Gastroesophageal sphincter (tissue), 4 donors: ENCODE data around the gene UBE2Z. TPM values are rescaled to one million over a fixed set of nuclear protein-coding genes. Genes with fewer than 3 reads are reported as not detected.

Experiments
- ATAC-seq: fragments of 150-250 bp; one replicate; pipeline ENCODE4 v1.9.1; 2016; ENCODE audit warnings: mild to moderate bottlenecking, moderate library complexity
- H3K27ac ChIP-seq, 4 donors: fragments of 200-600 bp; sonication (generic) in 3 of 4; 1 replicate in 3 of 4; 2 replicates in 1 of 4; pipeline ENCODE4 v1.5.1; 2016 to 2019
- H3K27me3 ChIP-seq: fragments of 200-600 bp; sonication (generic); one replicate; pipeline ENCODE4 v1.5.1; 2019
- H3K36me3 ChIP-seq, 2 donors: fragments of 200-600 bp; sonication (generic); one replicate each; pipeline ENCODE4 v1.5.1; 2019; ENCODE audit warnings: control low read depth in 1 of 2
- H3K4me1 ChIP-seq, 3 donors: fragments of 200-600 bp; sonication (generic); 1 replicate in 2 of 3; 2 replicates in 1 of 3; pipeline ENCODE4 v1.5.1; 2016 to 2019; ENCODE audit warnings: control low read depth in 2 of 3
- H3K4me3 ChIP-seq, 2 donors: fragments of 200-600 bp; sonication (generic); one replicate each; pipeline ENCODE4 v1.5.1; 2019; ENCODE audit warnings: mild to moderate bottlenecking in 1 of 2, moderate library complexity in 1 of 2
- H3K9me3 ChIP-seq, 3 donors: fragments of 200-600 bp; sonication (generic); one replicate each; pipeline ENCODE4 v1.5.1; 2017 to 2019; ENCODE audit warnings: control low read depth in 2 of 3
- CTCF ChIP-seq, 4 experiments: fragments of 200-600 bp in 2 of 4; fragments of 450-650 bp in 2 of 4; sonication (generic) in 1 of 4; IDR thresholded peaks; one replicate each; pipeline ENCODE4 v1.5.1; 2017 to 2019; ENCODE audit warnings: antibody characterized with exemption in 4 of 4, mild to moderate bottlenecking in 2 of 4, moderate library complexity in 2 of 4
- EP300 ChIP-seq: sonication (generic); formaldehyde crosslinking; IDR thresholded peaks from one replicate; pipeline ENCODE4 v1.6.1; 2017; ENCODE audit warnings: antibody characterized with exemption, mild to moderate bottlenecking
- POLR2A ChIP-seq, 2 donors: fragments of 450-650 bp; IDR thresholded peaks; one replicate each; pipeline ENCODE4 v1.6.1; 2017; ENCODE audit warnings: antibody characterized with exemption in 2 of 2, mild to moderate bottlenecking in 2 of 2, moderate library complexity in 1 of 2
- POLR2AphosphoS5 ChIP-seq: sonication (generic); formaldehyde crosslinking; IDR thresholded peaks from one replicate; pipeline ENCODE4 v1.6.1; 2017; ENCODE audit warnings: antibody characterized with exemption
- WGBS, 2 donors: methylation state at CpG; one replicate each; pipeline ENCODE4 v1.1.5; 2018; ENCODE audit warnings: low coverage in 1 of 2; 5-methylcytosine and 5-hydroxymethylcytosine counted together
- total RNA-seq, 4 donors: library from RNA; depleted of rRNA; stranded (reverse); fragments of >200 nt; gene quantifications; one replicate each; pipeline ENCODE4 v1.1.0, GENCODE V29; 2016

UBE2Z gene
- total RNA-seq, 4 donors from 2014 or later, result 52.1 to 73.7 (median 60.4) TPM

- no peak for TF ChIP-seq POLR2A (IDR thresholded peaks at IDR 0.05)
- TF ChIP-seq POLR2AphosphoS5, result no peak
- no peak for TF ChIP-seq CTCF (IDR thresholded peaks at IDR 0.05)
- TF ChIP-seq EP300, result no peak
These were observed 17.2 kb downstream of the UBE2Z start for GRCh38 chr17:48925251-48925990.

GRCh38 chr17:48925991-48926342, 17.8 kb downstream of the UBE2Z start:
- H3K27ac ChIP-seq, result no peak overlapping the region
- H3K27me3 ChIP-seq, result no peaks in the 10 kb centered on the region
- no peaks in the 10 kb centered on the region for H3K9me3 ChIP-seq
- no peak overlapping the region for H3K4me3 ChIP-seq
- no peak for ATAC-seq
- H3K36me3 ChIP-seq, result peaks cover 0 to 100% of the 10 kb centered on the region in 2 donors
- H3K4me1 ChIP-seq, result no peaks in the 10 kb centered on the region
- WGBS, 2 donors, result 45 to 55% methylated on average over 2 to 3 of the region's 3 CpGs
- no peak for TF ChIP-seq POLR2AphosphoS5
- TF ChIP-seq EP300, result no peak

More at GRCh38 chr17:48925251-48925990, 17.2 kb downstream of the UBE2Z start:
- H3K36me3 ChIP-seq, result peaks cover 0 to 100% of the 10 kb centered on the region in 2 donors
- no peaks in the 10 kb centered on the region for H3K4me1 ChIP-seq
- 76% methylated on average over 4 of the region's 4 CpGs; no CpG with 5 or more reads in 1 of the 2 donors for WGBS, 2 donors
- H3K27me3 ChIP-seq, result no peaks in the 10 kb centered on the region
- no peak for ATAC-seq
- no peak overlapping the region for H3K4me3 ChIP-seq
- H3K27ac ChIP-seq, result no peak overlapping the region
- H3K9me3 ChIP-seq, result no peaks in the 10 kb centered on the region

GRCh38 chr17:48927978-48928745, 20.0 kb downstream of the UBE2Z start:
- H3K36me3 ChIP-seq, result peaks cover 0 to 100% of the 10 kb centered on the region in 2 donors
- no peaks in the 10 kb centered on the region for H3K4me1 ChIP-seq
- TF ChIP-seq POLR2A (IDR thresholded peaks at IDR 0.05) (no peak), EP300 (no peak), POLR2AphosphoS5 (no peak), CTCF (IDR thresholded peaks at IDR 0.05) (no peak)
- ATAC-seq, result no peak
- H3K27ac ChIP-seq, result no peak overlapping the region
- no peaks in the 10 kb centered on the region for H3K9me3 ChIP-seq
- WGBS, 2 donors, result 77 to 92% methylated on average over 2 to 6 of the region's 6 CpGs
- H3K4me3 ChIP-seq, result no peak overlapping the region
- no peaks in the 10 kb centered on the region for H3K27me3 ChIP-seq

GRCh38 chr17:48928876-48929811, 20.9 kb downstream of the UBE2Z start:
- Histone ChIP-seq H3K4me3 (no peak overlapping the region), H3K36me3 (peaks cover 0 to 100% of the 10 kb centered on the region in 2 donors), H3K4me1 (no peaks in the 10 kb centered on the region), H3K27me3 (no peaks in the 10 kb centered on the region), H3K27ac (no peak overlapping the region), H3K9me3 (no peaks in the 10 kb centered on the region)
- 53 to 67% methylated on average over 3 to 4 of the region's 6 CpGs for WGBS, 2 donors
- ATAC-seq, result no peak
- TF ChIP-seq EP300, result no peak
- no peak for TF ChIP-seq CTCF (IDR thresholded peaks at IDR 0.05)
- TF ChIP-seq POLR2A (IDR thresholded peaks at IDR 0.05), result no peak
- TF ChIP-seq POLR2AphosphoS5, result no peak

- Histone ChIP-seq H3K36me3 (peaks cover 0 to 100% of the 10 kb centered on the region in 2 donors), H3K4me1 (no peaks in the 10 kb centered on the region), H3K27me3 (no peaks in the 10 kb centered on the region), H3K4me3 (no peak overlapping the region), H3K9me3 (no peaks in the 10 kb centered on the region), H3K27ac (no peak overlapping the region)
- no peak for ATAC-seq
- TF ChIP-seq CTCF (IDR thresholded peaks at IDR 0.05), result no peak
- TF ChIP-seq POLR2AphosphoS5, result no peak
- TF ChIP-seq EP300, result no peak
- TF ChIP-seq POLR2A (IDR thresholded peaks at IDR 0.05), result no peak
- WGBS, 2 donors, result 14 to 33% methylated on average over 1 of the region's 1 CpG
These were observed 21.6 kb downstream of the UBE2Z start for GRCh38 chr17:48929812-48930165.
